Bronchial epithelial cell (primary cell): ENCODE results near the gene PTP4A2. TPM values are rescaled to one million over a fixed set of nuclear protein-coding genes. Genes with fewer than 3 reads are reported as not detected.

Experiments used
- DNase-seq: peaks from one replicate; pipeline ENCODE4 v3.0.0-alpha.2; 2010; ENCODE audit warnings: low read depth
- FAIRE-seq: peaks from 2 replicates; lab custom pipeline; 2011; peaks lifted over from hg19 to GRCh38; lab: Jason Lieb, UNC
- H3K27me3 ChIP-seq: 2 replicates; pipeline ENCODE4 v1.5.1; 2011; ENCODE audit warnings: low read length; ENCODE audit not compliant: control insufficient read depth, insufficient read depth
- H3K36me3 ChIP-seq: 2 replicates; pipeline ENCODE4 v1.5.1; 2011; ENCODE audit warnings: low read length; ENCODE audit not compliant: control insufficient read depth, insufficient read depth
- H3K4me3 ChIP-seq: 2 replicates; pipeline ENCODE4 v1.5.1; 2011; ENCODE audit warnings: mild to moderate bottlenecking, low read depth, low read length, control low read depth
- CTCF ChIP-seq: IDR thresholded peaks from 2 replicates; pipeline ENCODE4 v1.5.1; 2011; ENCODE audit warnings: mild to moderate bottlenecking, moderate library complexity, low read length, control low read depth, inconsistent platforms; ENCODE audit not compliant: insufficient read depth, severe bottlenecking
- total RNA-seq: library from RNA; depleted of rRNA; stranded (reverse); fragments of >200 nt; gene quantifications from 2 replicates; pipeline ENCODE4 v1.2.1, GENCODE V29; 2014

PTP4A2 gene
- total RNA-seq, 1 donor from 2014 or later, result 221 TPM

- no peak overlapping the region for H3K4me3 ChIP-seq
- H3K27me3 ChIP-seq, result no peaks in the 10 kb centered on the region
- H3K36me3 ChIP-seq, result no peaks in the 10 kb centered on the region
- no peak for TF ChIP-seq CTCF
- DNase-seq (no peak), FAIRE-seq (no peak)
These were observed 46.9 kb downstream of the PTP4A2 start for GRCh38 chr1:31891280-31891679.

- H3K4me3 ChIP-seq, result no peak overlapping the region
- H3K36me3 ChIP-seq, result no peaks in the 10 kb centered on the region
- no peak for FAIRE-seq
- no peaks in the 10 kb centered on the region for H3K27me3 ChIP-seq
- no peak for TF ChIP-seq CTCF
- DNase-seq, result no peak
These were observed 49.9 kb downstream of the PTP4A2 start for GRCh38 chr1:31888291-31888690.

- DNase-seq (no peak), FAIRE-seq (no peak)
- no peak overlapping the region for H3K4me3 ChIP-seq
- no peaks in the 10 kb centered on the region for H3K36me3 ChIP-seq
- no peak for TF ChIP-seq CTCF
- H3K27me3 ChIP-seq, result no peaks in the 10 kb centered on the region
These were observed 51.3 kb downstream of the PTP4A2 start for GRCh38 chr1:31886866-31887265.

- Histone ChIP-seq H3K4me3 (no peak overlapping the region), H3K36me3 (no peaks in the 10 kb centered on the region), H3K27me3 (no peaks in the 10 kb centered on the region)
- DNase-seq (no peak), FAIRE-seq (no peak)
- TF ChIP-seq CTCF, result no peak
These were observed 52.3 kb downstream of the PTP4A2 start for GRCh38 chr1:31885851-31886250.

- H3K4me3 ChIP-seq, result no peak overlapping the region
- no peak for FAIRE-seq
- no peaks in the 10 kb centered on the region for H3K36me3 ChIP-seq
- no peak for TF ChIP-seq CTCF
- no peak for DNase-seq
- H3K27me3 ChIP-seq, result peaks cover 1% of the 10 kb centered on the region
These were observed 54.7 kb downstream of the PTP4A2 start for GRCh38 chr1:31883357-31883942.

- DNase-seq (no peak), FAIRE-seq (no peak)
- Histone ChIP-seq H3K27me3 (peaks cover 1% of the 10 kb centered on the region), H3K4me3 (no peak overlapping the region), H3K36me3 (no peaks in the 10 kb centered on the region)
- TF ChIP-seq CTCF, result no peak
These were observed 56.5 kb downstream of the PTP4A2 start for GRCh38 chr1:31881688-31882000.
